ENCODE data around the gene IGSF10. TPM values are rescaled to one million over a fixed set of nuclear protein-coding genes. Genes with fewer than 3 reads are reported as not detected.

Gene IGSF10
- total and polyA plus RNA-seq, 2 of the 8 experiments (the other 6 are each of a cell fraction or from before 2014, with no cell fraction given) = 0.59 to 0.95 TPM

GRCh38 chr3:151412989-151413388 is 47.9 kb downstream of the IGSF10 start:
- Histone ChIP-seq H2BK120ac (replicated peaks; ENCODE audit: low read depth, low read length) (no peak overlapping the region), H4K91ac (replicated peaks; ENCODE audit: insufficient read length, low read length) (no peak overlapping the region), H3K14ac (ENCODE audit: insufficient read length) (no peak overlapping the region), H3K4me3 (ENCODE audit: extremely low read depth in 1 of 4, insufficient read depth in 2 of 4, low read depth in 3 of 4, low read length in 4 of 4) (no peak overlapping the region), H4K20me1 (replicated peaks in 1 of 2; ENCODE audit: control insufficient read depth in 1 of 2, insufficient read depth in 2 of 2, low read length in 2 of 2) (no peaks in the 10 kb centered on the region), H2BK15ac (ENCODE audit: low read length) (no peak overlapping the region), H3K18ac (ENCODE audit: extremely low read depth, low read length) (no peak overlapping the region), H3K9me3 (ENCODE audit: insufficient read depth in 2 of 2, low read depth in 1 of 2, low read length in 1 of 2) (no peaks in the 10 kb centered on the region), H2BK12ac (ENCODE audit: low read depth, low read length) (no peak overlapping the region), H3K36me3 (ENCODE audit: control insufficient read depth in 2 of 4, insufficient read depth in 4 of 4, low read length in 3 of 4) (peaks cover 0 to 11% (median 1%) of the 10 kb centered on the region in 4 experiments; a peak in 2 of 8 replicates), H4K5ac (ENCODE audit: insufficient read length, low read depth, low read length) (no peak overlapping the region), H3K4me1 (replicated peaks in 1 of 4; ENCODE audit: control insufficient read depth in 3 of 4, insufficient read depth in 4 of 4, low read length in 3 of 4) (no peaks in the 10 kb centered on the region), H3K4me2 (ENCODE audit: insufficient read depth in 1 of 2, low read depth in 2 of 2, low read length in 2 of 2) (no peak overlapping the region), H3K79me1 (ENCODE audit: low read depth, low read length) (no peaks in the 10 kb centered on the region), H3K27me3 (replicated peaks in 1 of 4; ENCODE audit: control insufficient read depth in 3 of 4, extremely low read depth in 1 of 4, insufficient read depth in 3 of 4, low read length in 3 of 4) (no peaks in the 10 kb centered on the region), H3K79me2 (ENCODE audit: control insufficient read depth in 1 of 2, insufficient read depth in 2 of 2, low read length in 2 of 2) (no peaks in the 10 kb centered on the region), H3K56ac (replicated peaks; ENCODE audit: insufficient read length, low read depth, low read length) (no peak overlapping the region), H2AFZ (ENCODE audit: low read length) (no peak overlapping the region), H2AK5ac (ENCODE audit: low read depth, low read length) (no peak overlapping the region), H3K23ac (ENCODE audit: insufficient read length) (no peak overlapping the region), H3K27ac (ENCODE audit: low read depth, low read length) (no peak overlapping the region), H3K23me2 (ENCODE audit: low read depth, low read length) (no peaks in the 10 kb centered on the region), H2BK5ac (ENCODE audit: low read depth, low read length) (no peak overlapping the region), H3K9ac (replicated peaks in 1 of 4; ENCODE audit: extremely low read depth in 1 of 4, low read depth in 3 of 4, low read length in 3 of 4) (no peak overlapping the region), H3K4ac (replicated peaks; ENCODE audit: insufficient read length, low read depth, low read length) (no peak overlapping the region), H2BK20ac (ENCODE audit: low read length) (no peak overlapping the region), H4K8ac (ENCODE audit: extremely low read depth, insufficient read depth, low read length) (no peak overlapping the region)
- ChIA-PET CTCF (ENCODE audit: partially characterized antibody) (interaction anchor here (0.6 to 5.1 kb wide), 10 partner anchors 11 to 192 kb away, joined by 3 to 20 read pairs (median 6); no protein-coding TSS in a partner anchor), POLR2A (ENCODE audit: partially characterized antibody) (no interaction called here)
- 86% methylated on average over 5 of the region's 5 CpGs; no CpG with 5 or more reads in 1 of the 2 experiments for WGBS, 2 experiments (ENCODE audit: extremely low coverage in 1 of 2, insufficient coverage in 1 of 2, insufficient read length in 1 of 2, insufficient replicate concordance in 2 of 2, low coverage in 1 of 2, low lambda C conversion rate in 2 of 2, missing lambda C conversion rate in 1 of 2)
- FAIRE-seq (peak; percentile 68), DNase-seq (ENCODE audit: low read depth in 1 of 2, low spot score in 2 of 2) (peak in 1 of 2 experiments; percentile 60)
- peak; percentile 61 to 68 (median 61) for TF ChIP-seq CTCF (IDR thresholded peaks at IDR 0.05; ENCODE audit: control extremely low read depth in 1 of 3, insufficient read depth in 1 of 3, low read depth in 1 of 3, low read length in 3 of 3)
- no peak for TF ChIP-seq ATF3 (IDR thresholded peaks at IDR 0.05; ENCODE audit: insufficient read depth, low read depth, low read length)
- peak; percentile 62 to 69 for TF ChIP-seq RAD21 (IDR thresholded peaks at IDR 0.05 in 1 of 2, conservative IDR thresholded peaks at IDR 0.05 in 1 of 2; ENCODE audit: low read depth in 2 of 2, low read length in 2 of 2)
- no peak for TF ChIP-seq TAF7 (optimal IDR thresholded peaks at IDR 0.05; ENCODE audit: borderline replicate concordance, low read depth, low read length)
- TF ChIP-seq GTF2F1 (IDR thresholded peaks at IDR 0.05; ENCODE audit: borderline replicate concordance, low read depth, low read length) = no peak
- no peak for TF ChIP-seq RXRA (IDR thresholded peaks at IDR 0.05; ENCODE audit: insufficient read depth, low read depth, low read length)
